Hematopoietic multipotent progenitor cell treated with erythropoietin and hydrocortisone succinate and interleukin-3 and kit ligand, for 8 days (in vitro differentiated cells): ENCODE results near the gene DCTN2.
A peak's percentile ranks its signal among the peaks of the same experiment; 100 is the strongest.
"Not testable (repeated sequence)": the region's sequence is repeated elsewhere in the genome, so short reads cannot be mapped to it uniquely, and the experiment has no call there.

Source experiments
- DNase-seq: peaks from one replicate; pipeline ENCODE4 v3.0.0-alpha.2; 2015

The DCTN2 gene

DNA sequence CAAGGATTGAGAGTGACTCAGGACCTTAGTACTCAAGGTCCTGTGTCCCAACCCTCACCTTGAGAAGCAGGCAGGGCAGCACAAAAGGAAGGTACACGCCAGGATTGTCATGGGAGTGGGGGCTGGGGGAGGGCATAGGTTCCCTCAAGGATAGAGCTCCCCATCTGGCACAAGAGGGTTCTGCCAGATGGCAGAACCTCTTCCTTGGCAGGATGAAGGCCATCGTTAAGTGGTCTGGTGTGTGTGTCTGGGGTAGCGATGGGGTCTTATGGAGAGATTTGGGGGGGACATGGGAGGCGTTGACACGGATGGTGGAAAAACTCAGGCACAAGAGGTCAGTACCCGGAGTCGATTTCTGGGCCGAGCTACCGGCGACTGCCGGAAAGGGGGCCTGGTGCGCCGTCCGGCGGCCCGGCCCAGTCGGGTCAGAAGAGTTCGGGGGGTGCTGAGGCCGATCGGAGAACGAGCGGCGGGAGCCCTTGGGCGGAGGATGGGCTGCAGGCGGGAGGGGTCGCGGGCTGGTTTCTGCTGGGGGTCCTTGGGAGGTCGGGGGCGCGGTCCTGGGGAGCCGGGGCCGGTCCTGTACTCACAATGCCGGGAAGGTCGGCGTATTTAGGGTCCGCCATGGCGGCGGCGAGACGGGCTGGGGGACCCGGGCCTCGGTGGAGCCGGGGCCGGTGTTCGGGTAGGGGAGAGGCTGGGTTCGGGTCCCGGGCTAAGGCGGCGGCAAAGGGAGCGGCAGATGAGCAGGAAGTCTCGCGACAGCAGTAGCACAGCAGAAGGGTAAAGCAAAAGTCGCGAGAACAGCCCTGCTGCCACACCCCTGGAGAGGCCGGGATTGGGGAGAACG, at the start of gene DCTN2:
TSS of gene DCTN2 (minus strand) at position 755 of the 850 bp plus-strand sequence. CDS start at position 626, 129 bp downstream.
- DNase-seq = peak; percentile 99

DNA sequence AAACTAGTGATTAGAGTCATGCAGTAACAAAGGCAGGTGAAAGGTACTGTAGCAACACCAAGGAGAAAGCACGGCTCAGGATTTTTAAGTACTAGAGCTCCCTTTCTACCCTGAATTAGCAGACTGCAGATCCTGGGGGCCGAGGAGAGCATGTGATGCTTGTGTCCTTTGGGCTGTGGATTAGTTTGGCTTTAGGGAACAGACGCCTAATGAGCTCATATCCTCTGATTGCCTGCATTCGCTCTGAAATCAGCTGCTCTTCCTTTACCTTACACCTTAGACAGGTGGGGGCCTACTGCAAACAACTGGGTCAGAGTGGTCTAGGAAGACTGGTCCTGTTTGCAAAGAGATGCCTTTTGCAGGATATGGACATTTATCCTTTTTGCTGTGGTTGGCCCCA, 46.2 kb upstream of the DCTN2 start:
- DNase-seq = no peak

DNA sequence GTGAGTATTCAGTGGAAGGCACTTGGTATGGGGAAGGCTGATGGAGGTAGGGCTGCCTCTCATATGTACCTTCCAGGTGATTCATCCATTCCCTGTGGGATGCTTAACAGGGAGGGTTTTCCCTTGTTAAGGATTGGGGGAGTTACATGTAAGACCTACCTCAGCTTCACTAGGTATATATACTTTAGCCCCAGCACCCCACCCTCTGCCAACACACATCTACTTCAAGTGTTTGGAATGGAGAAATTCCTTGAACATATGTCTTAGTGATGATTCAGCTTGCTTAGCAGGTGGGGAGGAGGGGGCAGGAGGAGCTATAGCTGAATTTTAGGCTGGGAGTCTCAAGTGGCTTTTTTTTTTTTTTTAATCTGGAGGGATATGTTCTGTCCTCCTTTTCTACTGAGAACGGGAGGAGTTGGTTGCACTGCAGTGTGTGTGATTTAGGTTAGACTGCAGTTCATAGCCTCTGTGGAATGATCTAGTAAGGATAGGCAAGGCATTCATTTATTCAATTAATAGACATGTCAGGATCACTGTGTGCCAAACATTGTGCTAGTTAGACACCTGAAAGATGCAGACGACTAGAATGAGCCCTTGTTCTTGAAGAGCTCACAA, 45.7 kb upstream of the DCTN2 start:
- DNase-seq = no peak

DNA sequence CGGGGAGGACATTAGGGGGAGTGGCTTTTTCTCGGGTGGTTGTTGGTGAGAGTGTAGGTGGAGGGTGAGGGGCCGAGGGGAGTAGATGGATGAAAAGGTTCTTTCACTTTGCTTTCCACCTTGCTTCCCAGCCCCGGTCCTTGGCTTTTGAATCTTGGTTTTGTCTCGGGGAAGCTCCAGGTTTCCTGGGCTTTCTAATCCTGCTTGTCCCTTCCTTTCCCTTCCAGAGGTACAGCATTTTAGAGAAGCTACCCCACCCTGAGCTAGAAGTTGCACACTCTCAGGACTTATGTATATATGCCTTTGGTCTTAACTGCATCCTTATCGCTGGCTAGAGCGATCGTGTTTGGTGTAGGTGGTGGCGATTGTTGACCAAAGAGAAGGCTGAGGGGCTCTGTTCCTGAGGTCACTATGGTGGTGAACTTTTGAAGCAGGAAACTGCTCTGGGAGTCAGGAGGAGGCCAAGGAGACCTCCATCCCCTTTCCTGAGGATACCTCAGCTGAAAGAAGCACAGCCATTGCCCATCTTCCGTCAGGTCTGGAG, 44.9 kb upstream of the DCTN2 start:
- DNase-seq = no peak

DNA sequence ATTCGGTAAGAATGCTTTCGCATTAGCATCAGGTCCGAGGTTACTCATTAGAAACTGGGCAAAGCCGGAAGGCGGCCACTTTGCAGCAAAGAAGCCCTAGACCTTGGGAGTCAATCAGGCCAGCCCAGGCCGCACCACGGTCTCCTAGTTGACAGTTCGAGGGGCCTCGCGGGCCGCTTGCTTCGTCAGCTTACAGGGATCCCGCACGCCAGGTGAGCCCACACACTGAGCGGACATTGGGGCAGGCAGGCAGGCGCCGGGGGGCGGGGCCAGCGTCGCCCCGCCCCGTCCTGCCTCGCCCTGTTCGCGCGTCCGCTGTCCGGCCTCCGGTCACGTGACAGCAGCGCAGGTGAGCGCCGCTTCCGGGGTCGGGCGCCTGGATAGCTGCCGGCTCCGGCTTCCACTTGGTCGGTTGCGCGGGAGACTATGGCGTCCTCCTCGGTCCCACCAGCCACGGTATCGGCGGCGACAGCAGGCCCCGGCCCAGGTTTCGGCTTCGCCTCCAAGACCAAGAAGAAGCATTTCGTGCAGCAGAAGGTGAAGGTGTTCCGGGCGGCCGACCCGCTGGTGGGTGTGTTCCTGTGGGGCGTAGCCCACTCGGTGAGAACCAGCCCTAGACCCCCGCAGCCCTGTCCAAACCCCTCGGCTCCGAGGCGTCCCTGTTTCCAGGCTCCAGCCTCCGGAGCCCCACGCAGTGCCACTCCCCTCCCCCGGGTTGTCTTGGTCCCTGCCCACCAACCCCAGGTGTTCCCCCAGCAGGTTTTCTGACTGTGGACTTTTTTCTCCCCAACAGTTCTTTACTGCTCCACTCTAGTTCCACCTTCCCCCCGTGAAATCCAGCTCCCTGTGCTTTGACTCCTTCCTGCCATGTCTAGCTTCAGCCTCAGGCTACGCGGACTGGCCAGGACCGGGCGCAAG, 44.1 kb upstream of the DCTN2 start, which contains the start of gene PIP4K2C:
TSS of gene PIP4K2C (plus strand) at position 329 of the 918 bp plus-strand sequence. CDS start at position 427, 98 bp downstream.
- peak; percentile 81 for DNase-seq

DNA sequence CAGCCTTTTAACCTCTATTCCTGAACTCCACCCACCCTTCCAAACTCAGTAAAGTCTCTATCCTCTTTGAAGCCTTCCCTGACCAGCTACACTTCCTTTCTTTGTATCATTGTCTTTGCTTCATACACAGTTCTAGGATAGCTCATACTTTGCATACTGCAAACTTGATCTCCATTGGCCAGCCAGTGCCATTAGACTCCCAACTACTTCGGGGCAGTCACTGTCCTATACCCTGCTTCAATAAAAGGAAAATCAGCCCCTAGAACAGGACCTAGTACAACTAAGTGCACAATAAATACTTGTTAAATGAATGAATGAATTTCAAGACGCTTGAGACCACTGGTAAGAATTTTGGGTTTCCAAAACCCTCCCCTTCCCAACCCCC, 43.5 kb upstream of the DCTN2 start:
- no peak for DNase-seq

DNA sequence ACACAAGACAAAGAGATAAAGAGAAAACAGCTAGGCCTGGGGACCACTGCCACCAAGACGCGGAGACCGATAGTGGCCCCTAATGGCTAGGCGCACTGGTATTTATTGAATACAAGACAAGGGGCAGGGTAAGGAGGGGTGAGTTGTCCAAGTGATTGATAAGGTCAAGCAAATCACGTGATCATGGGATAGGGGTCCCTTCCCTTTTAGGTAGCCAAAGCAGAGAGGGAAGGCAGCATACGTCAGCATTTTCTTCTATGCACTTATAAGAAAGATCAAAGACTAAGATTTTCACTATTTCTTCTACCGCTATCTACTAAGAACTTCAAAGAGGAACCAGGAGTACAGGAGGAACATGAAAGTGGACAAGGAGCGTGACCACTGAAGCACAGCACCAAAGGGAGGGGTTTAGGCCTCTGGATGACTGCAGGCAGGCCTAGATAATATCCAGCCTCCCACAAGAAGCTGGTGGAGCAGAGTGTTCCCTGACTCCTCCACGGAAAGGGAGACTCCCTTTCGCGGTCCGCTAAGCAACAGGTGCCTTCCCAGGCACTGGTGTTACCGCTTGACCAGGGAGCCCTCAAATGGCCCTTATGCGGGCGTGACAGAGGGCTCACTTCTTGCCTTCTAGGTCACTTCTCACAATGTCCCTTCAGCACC, 42.1 kb upstream of the DCTN2 start:
- not testable (repeated sequence) for DNase-seq

DNA sequence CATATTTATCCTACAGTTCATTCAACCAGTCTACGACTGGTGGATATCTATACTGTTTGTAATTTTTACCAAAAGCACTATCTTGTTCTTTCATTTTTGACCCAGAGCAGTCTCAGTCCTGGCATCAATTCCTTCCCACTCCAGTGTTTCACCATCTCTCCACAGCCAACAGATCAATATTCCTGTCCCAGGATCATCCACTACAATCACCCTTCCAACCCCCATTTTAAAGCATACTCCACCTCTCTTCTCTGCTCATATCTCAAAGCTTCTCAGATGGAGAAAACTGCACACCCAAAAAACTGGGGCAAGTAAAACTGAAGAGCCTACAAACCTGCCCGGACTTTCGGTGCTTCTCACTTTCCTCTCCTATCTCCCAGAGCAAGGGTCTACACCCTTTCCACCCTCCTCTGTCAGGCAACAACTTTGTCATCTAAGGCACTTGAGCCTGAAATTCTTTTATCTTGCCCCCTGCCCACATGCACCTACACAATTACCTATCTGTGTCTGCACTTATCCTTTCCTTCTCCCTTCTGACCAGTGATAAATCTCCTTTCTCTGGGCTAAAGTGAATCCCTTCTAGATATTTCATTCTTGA, 39.9 kb upstream of the DCTN2 start:
- no peak for DNase-seq

DNA sequence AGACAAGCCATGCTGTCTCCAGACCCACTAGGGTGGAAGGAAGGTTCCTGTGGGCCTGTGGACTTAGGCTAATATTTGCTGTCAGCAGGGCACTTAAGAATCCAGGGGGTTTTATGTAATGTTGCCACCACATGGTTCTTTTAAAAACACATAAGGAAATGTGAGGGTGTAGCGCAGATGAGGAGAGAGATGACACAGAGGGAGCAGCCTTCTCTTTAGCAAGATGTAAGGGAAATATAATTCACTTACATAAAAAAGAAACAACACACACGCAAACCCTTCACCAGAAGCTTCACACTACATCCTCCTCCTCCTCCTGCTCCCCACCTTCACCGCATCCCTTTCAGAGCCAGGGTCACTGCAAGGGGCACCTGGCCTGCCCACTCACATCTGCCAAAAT, 39.1 kb upstream of the DCTN2 start:
- DNase-seq = no peak

DNA sequence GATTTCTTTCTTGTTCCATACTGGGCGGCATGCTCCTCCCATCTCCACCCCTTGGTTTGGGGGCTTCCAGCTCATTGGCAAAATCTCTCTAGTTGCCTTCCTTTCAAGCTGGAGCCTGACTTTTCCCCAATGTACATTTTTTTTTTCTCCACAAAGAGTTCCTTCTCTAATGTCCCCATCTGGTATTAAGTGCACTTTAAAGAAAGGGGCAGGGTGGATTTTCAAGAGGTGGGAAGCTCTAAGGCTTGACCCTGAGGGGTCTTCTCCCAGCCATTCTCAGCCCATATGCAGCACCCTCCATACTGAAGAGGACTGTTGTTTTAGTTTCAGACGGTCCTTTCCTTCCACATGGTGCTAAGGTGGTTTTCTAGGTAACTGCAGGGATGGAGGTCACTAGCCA, 38.2 kb upstream of the DCTN2 start:
- no peak for DNase-seq

DNA sequence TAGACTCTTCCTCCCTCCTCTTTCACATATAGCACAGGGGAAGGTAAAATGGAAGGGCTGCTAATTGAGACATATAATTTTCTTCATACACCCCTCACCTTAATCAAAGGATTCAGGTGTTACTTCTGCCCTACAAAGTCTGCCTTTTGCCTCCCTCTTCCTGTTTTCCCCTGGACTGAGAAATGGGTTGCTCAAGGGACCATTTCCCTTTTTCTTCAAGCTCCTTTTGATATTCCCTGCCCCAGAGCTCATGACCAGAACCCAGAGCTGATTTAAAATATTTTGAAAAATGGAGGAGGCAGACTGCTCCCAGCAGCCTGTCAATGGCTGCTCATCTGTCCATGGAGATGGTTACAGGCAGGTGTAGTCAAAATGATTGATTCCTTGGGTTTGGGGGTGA, 37.7 kb upstream of the DCTN2 start:
- no peak for DNase-seq

DNA sequence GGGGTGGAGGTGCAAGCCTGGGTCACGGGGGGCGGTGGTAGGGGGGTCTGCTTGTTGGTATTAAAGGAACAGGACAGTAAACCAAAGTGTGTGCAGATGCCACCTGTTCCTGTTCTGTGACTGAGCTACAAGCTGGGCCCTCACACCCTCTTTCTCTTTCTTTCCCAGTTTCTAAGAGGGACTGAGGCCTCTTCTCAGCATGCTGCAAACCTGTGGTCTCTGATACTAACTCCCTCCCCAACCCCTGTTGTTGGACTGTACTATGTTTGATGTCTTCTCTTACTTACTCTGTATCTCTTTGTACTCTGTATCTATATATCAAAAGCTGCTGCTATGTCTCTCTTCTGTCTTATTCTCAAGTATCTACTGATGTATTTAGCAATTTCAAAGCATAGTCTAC, 37.1 kb upstream of the DCTN2 start:
- no peak for DNase-seq

DNA sequence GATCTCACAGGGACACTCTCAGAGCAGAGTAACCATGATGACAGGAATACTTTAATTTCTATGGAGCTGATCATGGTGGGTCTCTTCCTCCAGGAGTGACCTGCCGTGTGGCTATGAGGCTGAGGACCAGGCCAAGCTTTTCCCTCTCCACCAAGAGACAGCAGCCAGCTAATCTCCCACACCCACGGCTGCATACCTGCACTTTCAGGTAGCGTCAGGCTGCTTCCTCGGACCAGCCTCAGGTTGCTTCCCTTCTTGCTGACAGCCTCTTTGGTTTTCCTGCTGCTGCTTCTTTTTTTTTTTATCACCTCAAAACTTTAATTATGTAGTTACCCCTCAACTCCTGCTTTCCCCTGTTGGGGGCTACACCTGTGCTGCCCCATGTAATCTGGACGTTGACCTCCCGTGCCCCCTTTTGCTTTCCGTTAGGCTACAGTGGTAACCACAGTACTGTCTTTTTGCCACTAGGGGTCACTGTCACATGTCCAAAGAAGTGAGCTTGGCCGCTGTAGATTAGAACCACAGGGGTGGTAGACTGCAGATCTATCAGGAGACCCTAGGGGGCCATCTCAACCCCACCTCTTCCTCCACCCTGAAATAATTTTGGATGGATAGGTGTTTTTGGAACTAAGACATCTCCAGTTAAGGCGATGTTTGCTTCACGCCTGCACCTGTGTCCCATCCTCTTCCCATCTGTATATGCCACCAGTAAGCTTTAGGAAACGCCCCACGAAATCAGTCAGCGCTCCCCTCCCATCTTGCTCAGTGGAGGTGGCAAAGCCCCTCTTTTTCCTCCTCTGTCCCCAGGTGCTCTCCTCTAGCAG, 36.2 kb upstream of the DCTN2 start:
- peak; percentile 87 for DNase-seq

DNA sequence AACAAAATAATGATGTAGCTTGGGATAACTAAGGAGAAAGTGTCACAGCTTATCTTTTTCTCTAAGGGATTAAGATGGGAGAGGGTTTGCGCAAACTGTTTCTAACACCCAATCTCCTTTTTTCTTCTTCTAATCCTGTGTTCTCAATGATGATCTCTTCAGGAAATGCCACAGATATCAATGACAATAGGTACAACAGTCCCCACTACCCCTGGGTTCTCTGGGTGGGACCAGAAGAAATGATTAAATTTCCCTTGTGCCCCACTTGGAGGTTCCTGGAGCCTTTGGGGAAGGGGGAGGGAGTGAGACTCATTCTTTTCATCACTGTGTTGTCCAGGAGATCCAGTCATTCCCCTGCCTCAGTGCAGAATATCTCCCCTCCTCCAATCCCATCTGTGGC, 35.4 kb upstream of the DCTN2 start:
- no peak for DNase-seq

DNA sequence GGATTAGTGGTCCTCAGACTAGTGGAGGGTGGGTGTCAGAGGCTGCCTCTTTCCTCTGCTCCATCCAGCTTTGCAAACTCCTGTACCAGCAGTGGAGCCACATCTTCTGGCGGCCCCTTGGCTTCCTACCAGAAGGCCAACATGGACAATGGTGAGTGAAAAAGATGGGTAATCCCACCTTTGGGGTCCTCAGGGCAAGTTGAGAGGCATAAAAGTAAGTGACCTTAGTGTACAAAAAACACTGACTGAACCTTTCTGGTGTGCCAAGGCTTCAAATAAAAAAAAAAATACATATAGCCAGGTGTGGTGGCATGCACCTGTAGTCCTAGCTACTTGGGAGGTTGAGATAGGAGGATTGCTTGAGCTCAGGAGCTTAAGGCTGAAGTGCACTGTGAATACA, 34.8 kb upstream of the DCTN2 start:
- no peak for DNase-seq

DNA sequence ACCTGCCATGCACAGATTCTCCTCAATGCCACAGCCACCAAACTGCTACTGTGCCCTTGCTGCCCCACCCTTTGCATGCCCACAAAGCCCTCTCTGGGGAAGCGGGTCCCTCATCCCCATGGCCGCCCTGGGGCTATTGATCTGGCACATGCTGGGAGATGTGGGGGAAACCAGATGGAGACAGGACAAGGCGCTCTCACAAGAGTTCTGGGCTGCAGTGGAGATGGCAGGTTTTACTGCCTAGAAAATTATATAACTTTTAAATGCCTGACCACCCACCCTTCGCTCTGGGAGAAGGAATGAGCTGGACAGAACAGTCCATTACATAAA, 33.4 kb upstream of the DCTN2 start:
- no peak for DNase-seq

DNA sequence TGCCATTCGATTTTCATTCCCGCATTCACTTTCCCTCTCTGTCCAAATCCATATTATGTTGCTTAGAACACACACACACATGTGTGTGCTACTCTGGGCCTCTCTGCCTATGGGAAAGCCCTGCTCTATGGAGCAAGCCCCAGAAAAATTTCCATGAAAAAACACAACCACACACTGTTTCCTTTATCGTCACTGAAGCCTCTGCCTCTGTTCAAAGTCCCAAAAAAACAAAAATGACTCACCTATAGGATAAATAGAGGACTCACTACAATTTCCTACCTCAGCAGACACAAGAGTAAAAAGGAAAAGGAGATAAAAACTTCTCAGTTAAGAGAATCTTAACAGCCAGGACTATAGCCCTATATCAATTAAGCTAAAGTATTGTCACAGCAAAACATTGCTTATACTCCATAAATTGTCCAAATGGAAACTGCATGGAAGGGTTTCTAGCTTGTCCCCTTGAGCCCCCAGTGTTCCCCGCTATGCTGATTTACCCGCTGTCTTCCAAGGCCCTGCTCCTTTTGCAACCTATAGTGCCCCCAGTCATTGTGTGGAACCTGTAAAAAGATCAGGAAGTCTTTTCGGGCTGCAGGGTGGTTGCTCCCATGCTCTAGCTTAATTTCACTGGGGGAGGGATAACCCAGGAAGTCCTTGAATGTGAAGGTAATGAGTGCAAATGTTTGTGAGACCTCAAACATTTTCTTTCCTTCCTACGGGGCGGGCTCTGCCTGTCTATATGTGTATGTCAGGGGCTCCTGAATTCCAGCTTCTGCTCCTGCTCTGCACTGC, 32.9 kb upstream of the DCTN2 start:
- no peak for DNase-seq

DNA sequence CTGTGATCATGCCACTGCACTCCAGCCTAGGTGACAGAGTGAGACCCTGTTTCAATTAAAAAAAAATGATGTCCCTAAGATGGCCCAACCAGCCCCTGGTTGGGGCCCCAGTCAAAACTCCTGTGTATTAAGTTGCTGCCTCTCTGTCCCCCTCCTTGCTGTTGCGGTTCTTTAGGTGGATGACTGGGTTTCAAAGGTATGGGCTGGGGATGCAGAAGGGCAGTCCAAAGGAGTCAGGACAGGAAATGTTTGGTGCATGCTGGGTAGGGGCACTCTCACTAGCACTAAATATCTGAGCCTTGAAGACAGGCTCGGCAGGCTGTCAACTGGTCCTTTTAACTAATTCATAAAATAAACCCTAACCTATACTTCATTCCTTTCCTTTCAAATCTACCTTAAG, 32.0 kb upstream of the DCTN2 start:
- DNase-seq = no peak

DNA sequence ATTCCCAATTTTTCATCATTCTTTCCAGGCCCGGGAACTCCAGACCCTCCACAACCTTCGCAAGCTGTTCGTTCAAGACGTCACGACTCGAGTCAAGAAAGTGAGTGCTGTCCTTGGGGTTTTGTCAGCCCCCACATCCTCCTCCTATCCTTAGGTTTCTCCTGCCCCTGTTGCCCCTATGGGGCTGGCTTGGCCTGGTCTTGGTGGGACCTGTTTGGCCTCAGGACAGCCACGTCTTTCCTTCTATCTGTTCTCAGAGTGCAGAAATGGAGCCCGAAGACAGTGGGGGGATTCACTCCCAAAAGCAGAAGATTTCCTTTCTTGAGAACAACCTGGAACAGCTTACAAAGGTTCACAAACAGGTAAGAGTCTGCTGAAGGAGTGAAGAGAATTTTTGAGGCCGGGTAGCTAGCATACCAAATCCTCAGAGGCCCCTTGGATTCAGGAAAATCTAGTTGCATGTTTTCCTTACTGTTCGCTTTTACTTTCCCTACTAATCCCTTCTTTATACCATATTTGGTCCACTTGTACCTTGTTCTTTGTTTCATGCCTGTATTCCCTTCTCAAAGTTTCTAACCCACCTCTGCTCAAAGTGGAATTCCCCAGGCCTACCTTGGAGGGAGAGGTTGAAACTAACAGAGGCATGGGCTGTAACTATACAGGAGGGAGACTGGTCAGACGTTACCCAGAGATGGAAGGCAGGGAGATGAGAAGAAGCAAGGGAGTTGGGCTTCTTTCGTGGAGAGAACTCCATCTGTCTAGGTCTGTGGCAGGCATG, 31.2 kb upstream of the DCTN2 start:
- DNase-seq = no peak
